Measurements from ENCODE around the gene INPP5J.

The INPP5J gene

GRCh38 chr22:31083377-31083768 lies 39.4 kb upstream of the INPP5J start:
- no peak for DNase-seq (ENCODE audit: low spot score)
- Mint-ChIP-seq H3K36me3 (ENCODE audit: low read depth) (peaks cover 3% of the 10 kb centered on the region), H3K4me1 (ENCODE audit: low read depth) (peaks cover 35% of the 10 kb centered on the region), H3K27me3 (ENCODE audit: low read depth) (no peaks in the 10 kb centered on the region), H3K4me3 (peak overlapping the region; percentile 88), H3K27ac (no peak overlapping the region), H3K9me3 (no peaks in the 10 kb centered on the region)

- Mint-ChIP-seq H3K27ac (peak overlapping the region; percentile 78), H3K27me3 (ENCODE audit: low read depth) (no peaks in the 10 kb centered on the region), H3K4me1 (ENCODE audit: low read depth) (peaks cover 34% of the 10 kb centered on the region), H3K4me3 (peak overlapping the region; percentile 88), H3K9me3 (no peaks in the 10 kb centered on the region), H3K36me3 (ENCODE audit: low read depth) (peaks cover 3% of the 10 kb centered on the region)
- no peak for DNase-seq (ENCODE audit: low spot score)
Observed at GRCh38 chr22:31083923-31084810, 38.6 kb upstream of the INPP5J start.

- Mint-ChIP-seq H3K27me3 (ENCODE audit: low read depth) (no peaks in the 10 kb centered on the region), H3K4me1 (ENCODE audit: low read depth) (peaks cover 34% of the 10 kb centered on the region), H3K36me3 (ENCODE audit: low read depth) (peaks cover 3% of the 10 kb centered on the region), H3K4me3 (peak overlapping the region; percentile 88), H3K9me3 (no peaks in the 10 kb centered on the region), H3K27ac (peak overlapping the region; percentile 79)
- DNase-seq (ENCODE audit: low spot score): peak; percentile 89
Observed at GRCh38 chr22:31084811-31085492, 37.8 kb upstream of the INPP5J start.

- Mint-ChIP-seq H3K27me3 (ENCODE audit: low read depth) (no peaks in the 10 kb centered on the region), H3K4me3 (peak overlapping the region; percentile 82), H3K4me1 (ENCODE audit: low read depth) (peaks cover 32% of the 10 kb centered on the region), H3K27ac (peak overlapping the region; percentile 79), H3K9me3 (no peaks in the 10 kb centered on the region), H3K36me3 (ENCODE audit: low read depth) (peaks cover 3% of the 10 kb centered on the region)
- DNase-seq (ENCODE audit: low spot score): no peak
Observed at GRCh38 chr22:31085493-31085824, 37.3 kb upstream of the INPP5J start.

GRCh38 chr22:31085928-31086327 lies 36.8 kb upstream of the INPP5J start:
- Mint-ChIP-seq H3K27ac (no peak overlapping the region), H3K36me3 (ENCODE audit: low read depth) (peaks cover 3% of the 10 kb centered on the region), H3K4me1 (ENCODE audit: low read depth) (peaks cover 29% of the 10 kb centered on the region), H3K9me3 (no peaks in the 10 kb centered on the region), H3K27me3 (ENCODE audit: low read depth) (no peaks in the 10 kb centered on the region), H3K4me3 (no peak overlapping the region)
- DNase-seq (ENCODE audit: low spot score): no peak

GRCh38 chr22:31086703-31087330 lies 35.9 kb upstream of the INPP5J start:
- H3K36me3 Mint-ChIP-seq (ENCODE audit: low read depth): peaks cover 3% of the 10 kb centered on the region
- no peak for DNase-seq (ENCODE audit: low spot score)
- H3K4me3 Mint-ChIP-seq: no peak overlapping the region
- H3K4me1 Mint-ChIP-seq (ENCODE audit: low read depth): peaks cover 25% of the 10 kb centered on the region
- no peaks in the 10 kb centered on the region for H3K27me3 Mint-ChIP-seq (ENCODE audit: low read depth)
- H3K27ac Mint-ChIP-seq: no peak overlapping the region
- no peaks in the 10 kb centered on the region for H3K9me3 Mint-ChIP-seq

GRCh38 chr22:31087744-31088215 lies 35.0 kb upstream of the INPP5J start:
- peaks cover 16% of the 10 kb centered on the region for H3K4me1 Mint-ChIP-seq (ENCODE audit: low read depth)
- no peak overlapping the region for H3K27ac Mint-ChIP-seq
- H3K4me3 Mint-ChIP-seq: no peak overlapping the region
- peaks cover 5% of the 10 kb centered on the region for H3K36me3 Mint-ChIP-seq (ENCODE audit: low read depth)
- DNase-seq (ENCODE audit: low spot score): no peak
- no peaks in the 10 kb centered on the region for H3K9me3 Mint-ChIP-seq
- H3K27me3 Mint-ChIP-seq (ENCODE audit: low read depth): no peaks in the 10 kb centered on the region

GRCh38 chr22:31088233-31088986 lies 34.4 kb upstream of the INPP5J start:
- no peak for DNase-seq (ENCODE audit: low spot score)
- no peak overlapping the region for H3K27ac Mint-ChIP-seq
- no peak overlapping the region for H3K4me3 Mint-ChIP-seq

GRCh38 chr22:31089160-31090100 lies 33.3 kb upstream of the INPP5J start:
- Mint-ChIP-seq H3K27ac (no peak overlapping the region), H3K9me3 (no peaks in the 10 kb centered on the region), H3K27me3 (ENCODE audit: low read depth) (no peaks in the 10 kb centered on the region), H3K36me3 (ENCODE audit: low read depth) (peaks cover 2% of the 10 kb centered on the region), H3K4me1 (ENCODE audit: low read depth) (peaks cover under 1% of the 10 kb centered on the region), H3K4me3 (no peak overlapping the region)
- DNase-seq (ENCODE audit: low spot score): no peak

More at GRCh38 chr22:31088233-31088986, 34.4 kb upstream of the INPP5J start:
- H3K9me3 Mint-ChIP-seq: no peaks in the 10 kb centered on the region
- no peaks in the 10 kb centered on the region for H3K27me3 Mint-ChIP-seq (ENCODE audit: low read depth)
- peaks cover 10% of the 10 kb centered on the region for H3K4me1 Mint-ChIP-seq (ENCODE audit: low read depth)
- H3K36me3 Mint-ChIP-seq (ENCODE audit: low read depth): peaks cover 5% of the 10 kb centered on the region

GRCh38 chr22:31090217-31091085 lies 32.3 kb upstream of the INPP5J start:
- Mint-ChIP-seq H3K4me1 (ENCODE audit: low read depth) (no peaks in the 10 kb centered on the region), H3K4me3 (no peak overlapping the region), H3K9me3 (no peaks in the 10 kb centered on the region), H3K27ac (no peak overlapping the region), H3K27me3 (ENCODE audit: low read depth) (no peaks in the 10 kb centered on the region), H3K36me3 (ENCODE audit: low read depth) (peaks cover 2% of the 10 kb centered on the region)
- DNase-seq (ENCODE audit: low spot score): no peak

- Mint-ChIP-seq H3K9me3 (no peaks in the 10 kb centered on the region), H3K27me3 (ENCODE audit: low read depth) (no peaks in the 10 kb centered on the region), H3K27ac (no peak overlapping the region), H3K4me1 (ENCODE audit: low read depth) (no peaks in the 10 kb centered on the region), H3K36me3 (ENCODE audit: low read depth) (peaks cover 9% of the 10 kb centered on the region), H3K4me3 (no peak overlapping the region)
- no peak for DNase-seq (ENCODE audit: low spot score)
Observed at GRCh38 chr22:31091106-31091975, 31.4 kb upstream of the INPP5J start.

All from T-helper 2 cell treated with Interferon-gamma antibody and Interleukin-4, amounts not matched to agents 5 μg/mL and 100 μg/mL, for 36 hours (primary cell).